ENCODE measurements around the gene TTLL8. TPM values are rescaled to one million over a fixed set of nuclear protein-coding genes. Genes with fewer than 3 reads are reported as not detected.

The TTLL8 gene
- total RNA-seq (not detected in 2 replicates), polyA plus RNA-seq (not detected in 2 replicates), polyA minus RNA-seq (ENCODE audit: low replicate concordance) (not detected in 2 replicates)
- not detected in 2 replicates for polyA plus RNA-seq (2012)

DNA sequence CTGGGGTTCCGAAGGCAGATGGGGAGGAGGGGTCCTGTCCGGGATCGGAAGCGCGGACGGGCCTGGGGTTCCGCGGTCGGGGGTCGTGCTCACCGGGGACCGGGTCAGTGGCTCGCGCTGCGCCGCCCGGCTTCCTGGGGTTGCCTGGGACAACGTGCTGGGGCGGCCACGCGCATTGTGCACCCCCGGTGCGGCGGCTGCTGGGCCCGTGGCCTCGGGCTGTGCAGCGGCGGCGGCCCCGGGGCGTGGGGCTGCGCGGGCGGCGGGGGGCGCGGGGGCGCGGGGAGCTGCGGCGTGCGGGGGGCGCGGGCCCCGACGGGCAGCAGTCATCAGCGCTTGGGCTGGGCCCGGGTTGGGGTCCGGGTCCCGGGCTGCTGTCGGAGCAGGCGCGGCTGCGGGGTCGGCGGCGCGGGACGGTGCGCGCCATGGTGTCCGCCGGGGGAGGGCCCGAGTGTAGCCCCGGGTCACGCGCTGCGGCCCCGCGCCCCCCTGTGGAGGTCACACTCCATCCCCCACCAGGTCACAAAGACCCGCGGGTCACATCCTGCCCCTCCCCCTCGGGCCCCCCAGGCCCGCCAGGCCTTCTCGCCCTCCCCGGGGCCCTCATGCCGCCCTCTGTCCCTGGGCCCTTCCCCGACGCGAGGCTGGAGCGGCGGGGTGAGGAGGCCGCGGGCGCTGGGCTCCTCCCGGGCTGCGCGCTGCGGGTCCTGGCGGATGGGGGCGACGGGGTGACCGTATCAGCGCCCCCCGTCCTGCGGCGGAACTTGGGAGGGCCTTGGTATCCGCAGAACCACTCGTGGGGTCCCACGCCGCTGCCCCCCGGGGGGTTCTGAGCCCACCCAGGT is at the start of gene TTLL8:
Gene TTLL8 (minus strand): TSS at position 238 of the 845 bp plus-strand sequence.
- DNase-seq (ENCODE audit: low read depth in 2 of 2) = no peak
- Histone ChIP-seq H3K9me3 (ENCODE audit: control insufficient read depth, insufficient read depth, low read depth, low read length) (no peaks in the 10 kb centered on the region), H3K36me3 (ENCODE audit: control insufficient read depth, insufficient read depth, low read length) (no peaks in the 10 kb centered on the region), H3K79me2 (ENCODE audit: control insufficient read depth, insufficient read depth, low read length) (no peaks in the 10 kb centered on the region), H3K9ac (ENCODE audit: insufficient read depth, low read length) (no peak within 1 kb of the TSS), H4K20me1 (ENCODE audit: control insufficient read depth, extremely low read depth, insufficient read depth, low read length) (no peaks in the 10 kb centered on the region), H3K27me3 (ENCODE audit: control insufficient read depth, insufficient read depth, low read length) (no peaks in the 10 kb centered on the region), H3K4me2 (ENCODE audit: extremely low read depth, insufficient read depth, low read length) (no peak within 1 kb of the TSS), H2AFZ (ENCODE audit: low read length) (no peak within 1 kb of the TSS), H3K27ac (ENCODE audit: insufficient read depth, low read length) (no peak within 1 kb of the TSS), H3K4me1 (ENCODE audit: control insufficient read depth, extremely low read depth, insufficient read depth, low read length) (no peaks in the 10 kb centered on the region), H3K4me3 (replicated peaks in 1 of 4; ENCODE audit: control extremely low read depth in 1 of 4, insufficient read depth in 1 of 4, low read depth in 3 of 4, low read length in 4 of 4) (no peak within 1 kb of the TSS)
- no peak for TF ChIP-seq EZH2 (IDR thresholded peaks at IDR 0.05; ENCODE audit: low read length, missing control alignments)
- TF ChIP-seq, protein P1, sequence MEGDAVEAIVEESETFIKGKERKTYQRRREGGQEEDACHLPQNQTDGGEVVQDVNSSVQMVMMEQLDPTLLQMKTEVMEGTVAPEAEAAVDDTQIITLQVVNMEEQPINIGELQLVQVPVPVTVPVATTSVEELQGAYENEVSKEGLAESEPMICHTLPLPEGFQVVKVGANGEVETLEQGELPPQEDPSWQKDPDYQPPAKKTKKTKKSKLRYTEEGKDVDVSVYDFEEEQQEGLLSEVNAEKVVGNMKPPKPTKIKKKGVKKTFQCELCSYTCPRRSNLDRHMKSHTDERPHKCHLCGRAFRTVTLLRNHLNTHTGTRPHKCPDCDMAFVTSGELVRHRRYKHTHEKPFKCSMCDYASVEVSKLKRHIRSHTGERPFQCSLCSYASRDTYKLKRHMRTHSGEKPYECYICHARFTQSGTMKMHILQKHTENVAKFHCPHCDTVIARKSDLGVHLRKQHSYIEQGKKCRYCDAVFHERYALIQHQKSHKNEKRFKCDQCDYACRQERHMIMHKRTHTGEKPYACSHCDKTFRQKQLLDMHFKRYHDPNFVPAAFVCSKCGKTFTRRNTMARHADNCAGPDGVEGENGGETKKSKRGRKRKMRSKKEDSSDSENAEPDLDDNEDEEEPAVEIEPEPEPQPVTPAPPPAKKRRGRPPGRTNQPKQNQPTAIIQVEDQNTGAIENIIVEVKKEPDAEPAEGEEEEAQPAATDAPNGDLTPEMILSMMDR (conservative IDR thresholded peaks at IDR 0.05 in 1 of 2, IDR thresholded peaks at IDR 0.05 in 1 of 2; ENCODE audit: low read depth in 1 of 2, low read length in 2 of 2) = no peak

DNA sequence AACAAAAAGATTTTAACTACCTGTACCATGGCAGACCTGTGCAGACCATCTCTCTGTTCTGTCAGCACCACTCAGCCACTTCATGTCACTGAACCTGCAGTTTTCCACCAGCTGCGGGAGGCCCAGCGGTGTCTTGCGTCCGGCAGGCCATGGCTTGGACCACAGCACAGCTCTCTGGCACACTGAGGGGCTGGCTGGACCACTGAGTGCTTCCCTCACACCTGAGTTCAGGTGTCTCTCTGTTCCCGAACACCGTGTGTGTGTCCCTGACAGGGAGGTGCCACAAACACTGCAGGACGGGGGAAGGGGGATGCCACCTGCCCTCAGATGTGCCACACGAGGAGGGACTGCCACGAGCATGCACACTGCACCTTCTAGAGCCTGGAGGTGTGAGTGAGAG is 49.4 kb upstream of the TTLL8 start:
- Histone ChIP-seq H3K27me3 (ENCODE audit: control insufficient read depth, insufficient read depth, low read length) (peaks cover 4% of the 10 kb centered on the region), H3K4me2 (ENCODE audit: extremely low read depth, insufficient read depth, low read length) (no peak overlapping the region), H3K36me3 (ENCODE audit: control insufficient read depth, insufficient read depth, low read length) (no peaks in the 10 kb centered on the region), H4K20me1 (ENCODE audit: control insufficient read depth, extremely low read depth, insufficient read depth, low read length) (no peaks in the 10 kb centered on the region), H3K4me3 (replicated peaks in 1 of 4; ENCODE audit: control extremely low read depth in 1 of 4, insufficient read depth in 1 of 4, low read depth in 3 of 4, low read length in 4 of 4) (no peak overlapping the region), H3K9me3 (ENCODE audit: control insufficient read depth, insufficient read depth, low read depth, low read length) (no peaks in the 10 kb centered on the region), H3K27ac (ENCODE audit: insufficient read depth, low read length) (no peak overlapping the region), H3K79me2 (ENCODE audit: control insufficient read depth, insufficient read depth, low read length) (no peaks in the 10 kb centered on the region), H3K9ac (ENCODE audit: insufficient read depth, low read length) (no peak overlapping the region), H2AFZ (ENCODE audit: low read length) (no peak overlapping the region), H3K4me1 (ENCODE audit: control insufficient read depth, extremely low read depth, insufficient read depth, low read length) (no peaks in the 10 kb centered on the region)
- no peak for DNase-seq (ENCODE audit: low read depth in 2 of 2)
- TF ChIP-seq, protein P1 (conservative IDR thresholded peaks at IDR 0.05 in 1 of 2, IDR thresholded peaks at IDR 0.05 in 1 of 2; ENCODE audit: low read depth in 1 of 2, low read length in 2 of 2) = no peak
- TF ChIP-seq EZH2 (IDR thresholded peaks at IDR 0.05; ENCODE audit: low read length, missing control alignments) = no peak

DNA sequence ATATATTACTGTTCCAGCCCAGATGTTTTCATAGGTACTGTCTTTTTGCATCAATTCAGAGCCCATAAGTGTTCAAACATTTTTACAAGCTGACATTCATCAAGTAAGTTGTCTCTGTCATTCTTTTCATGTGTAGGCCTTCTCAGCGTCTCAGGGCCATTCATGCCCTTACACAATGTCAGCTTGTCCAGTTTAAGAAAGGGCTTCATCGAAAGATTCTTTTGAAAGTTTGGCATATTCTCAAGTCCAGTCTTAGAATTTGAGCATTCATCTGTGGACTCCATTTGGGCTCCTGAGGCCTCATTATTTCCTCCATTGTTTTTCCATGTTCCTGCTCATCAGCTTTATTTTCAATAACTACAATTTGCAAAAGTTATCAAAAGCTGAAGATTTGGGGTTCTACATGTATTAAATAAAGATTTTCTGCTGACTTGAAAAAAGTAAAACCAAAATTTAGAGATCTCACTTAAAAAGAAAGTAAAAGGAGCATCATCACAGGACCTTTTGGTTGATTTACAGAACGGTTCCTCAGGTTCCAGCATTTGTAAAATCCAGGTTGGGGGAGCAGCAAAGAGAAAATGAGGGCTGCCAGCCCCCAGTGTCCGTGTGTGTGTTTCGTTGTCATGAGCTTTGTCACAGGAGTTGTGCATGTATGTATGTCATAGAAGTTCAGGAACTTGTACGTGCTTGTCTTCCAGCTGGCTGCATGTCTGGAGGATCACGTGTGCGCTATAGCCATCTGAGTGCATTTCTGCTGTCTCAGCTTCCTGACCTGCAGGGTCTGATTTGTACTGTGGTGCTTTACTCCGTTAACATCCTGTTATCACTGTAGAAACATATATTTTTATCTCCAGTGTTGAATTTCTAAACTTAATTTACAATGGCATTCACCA is 47.4 kb upstream of the TTLL8 start:
- H3K4me2 ChIP-seq (ENCODE audit: extremely low read depth, insufficient read depth, low read length) = no peak overlapping the region
- H3K4me1 ChIP-seq (ENCODE audit: control insufficient read depth, extremely low read depth, insufficient read depth, low read length) = no peaks in the 10 kb centered on the region
- peak overlapping the region; percentile 64 for H2AFZ ChIP-seq (ENCODE audit: low read length)

More for the DNA sequence above, 47.4 kb upstream of the TTLL8 start:
- Histone ChIP-seq H3K36me3 (ENCODE audit: control insufficient read depth, insufficient read depth, low read length) (no peaks in the 10 kb centered on the region), H4K20me1 (ENCODE audit: control insufficient read depth, extremely low read depth, insufficient read depth, low read length) (no peaks in the 10 kb centered on the region), H3K9me3 (ENCODE audit: control insufficient read depth, insufficient read depth, low read depth, low read length) (no peaks in the 10 kb centered on the region), H3K27ac (ENCODE audit: insufficient read depth, low read length) (no peak overlapping the region), H3K9ac (ENCODE audit: insufficient read depth, low read length) (no peak overlapping the region), H3K4me3 (replicated peaks in 1 of 4; ENCODE audit: control extremely low read depth in 1 of 4, insufficient read depth in 1 of 4, low read depth in 3 of 4, low read length in 4 of 4) (no peak overlapping the region), H3K27me3 (ENCODE audit: control insufficient read depth, insufficient read depth, low read length) (peaks cover 4% of the 10 kb centered on the region), H3K79me2 (ENCODE audit: control insufficient read depth, insufficient read depth, low read length) (no peaks in the 10 kb centered on the region)
- DNase-seq (ENCODE audit: low read depth in 2 of 2) = peak in 1 of 2 donors; percentile 61
- TF ChIP-seq, protein P1 (conservative IDR thresholded peaks at IDR 0.05 in 1 of 2, IDR thresholded peaks at IDR 0.05 in 1 of 2; ENCODE audit: low read depth in 1 of 2, low read length in 2 of 2) = no peak
- TF ChIP-seq EZH2 (IDR thresholded peaks at IDR 0.05; ENCODE audit: low read length, missing control alignments) = no peak

Measured in fibroblast of lung (primary cell).